Measurements from ENCODE around the gene HLA-DPA1. TPM values are rescaled to one million over a fixed set of nuclear protein-coding genes. Genes with fewer than 3 reads are reported as not detected.

The HLA-DPA1 gene
- total and polyA plus RNA-seq, 2 experiments from 2014 or later, result 2.5 to 4.2 TPM

DNA sequence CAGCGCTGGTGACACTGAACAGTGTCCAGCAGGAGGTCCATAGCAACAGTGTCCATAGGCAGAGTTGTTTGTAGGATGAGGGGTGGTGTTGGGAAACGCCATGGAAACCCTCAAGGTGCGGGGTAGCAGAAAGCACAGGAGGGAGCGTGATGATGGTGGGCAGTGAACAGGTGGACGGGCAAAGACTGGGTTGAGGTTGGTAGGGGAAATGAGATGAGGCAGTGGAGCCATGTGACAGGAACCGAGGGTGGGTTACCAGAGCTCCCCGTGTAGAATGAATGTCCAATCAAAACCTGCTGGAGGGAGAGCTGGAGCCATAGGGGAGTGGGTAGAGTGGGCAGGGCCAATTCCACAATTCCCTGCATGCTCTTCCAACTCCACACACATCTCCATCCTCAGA, 40.3 kb upstream of the HLA-DPA1 start:
- H3K9ac ChIP-seq, result no peak overlapping the region
- in situ Hi-C loops (cut with MboI), result no loop called here
- no peaks in the 10 kb centered on the region for H3K9me2 ChIP-seq (ENCODE audit: insufficient read depth)
- no peaks in the 10 kb centered on the region for H3K36me3 ChIP-seq (ENCODE audit: low read depth)
- no peak overlapping the region for H3K4me2 ChIP-seq (ENCODE audit: unreplicated experiment)
- no peak overlapping the region for H3K4me3 ChIP-seq
- no peaks in the 10 kb centered on the region for H3K4me1 ChIP-seq (ENCODE audit: insufficient read depth)
- H3F3A ChIP-seq (ENCODE audit: insufficient read depth), result no peaks in the 10 kb centered on the region
- no peak for DNase-seq
- H3K27me3 ChIP-seq (replicated peaks; ENCODE audit: insufficient read depth), result peaks cover 71% of the 10 kb centered on the region
- no peak overlapping the region for H2AFZ ChIP-seq
- no peaks in the 10 kb centered on the region for H3K9me3 ChIP-seq (ENCODE audit: low read depth)
- TF ChIP-seq EZH2 (IDR thresholded peaks at IDR 0.05; ENCODE audit: insufficient read depth, poor library complexity, severe bottlenecking), result no peak
- TF ChIP-seq EZH2phosphoT487 (IDR thresholded peaks at IDR 0.05; ENCODE audit: insufficient read depth, low read depth), result no peak
- no peak overlapping the region for H3K27ac ChIP-seq
- H3K79me2 ChIP-seq (ENCODE audit: insufficient read depth), result no peaks in the 10 kb centered on the region
- WGBS, 2 experiments (ENCODE audit: low coverage in 1 of 2, low lambda C conversion rate in 2 of 2, missing lambda C conversion rate in 2 of 2), result 39 to 41% methylated on average over 7 of the region's 7 CpGs
- no peaks in the 10 kb centered on the region for H4K20me1 ChIP-seq (ENCODE audit: insufficient read depth)

DNA sequence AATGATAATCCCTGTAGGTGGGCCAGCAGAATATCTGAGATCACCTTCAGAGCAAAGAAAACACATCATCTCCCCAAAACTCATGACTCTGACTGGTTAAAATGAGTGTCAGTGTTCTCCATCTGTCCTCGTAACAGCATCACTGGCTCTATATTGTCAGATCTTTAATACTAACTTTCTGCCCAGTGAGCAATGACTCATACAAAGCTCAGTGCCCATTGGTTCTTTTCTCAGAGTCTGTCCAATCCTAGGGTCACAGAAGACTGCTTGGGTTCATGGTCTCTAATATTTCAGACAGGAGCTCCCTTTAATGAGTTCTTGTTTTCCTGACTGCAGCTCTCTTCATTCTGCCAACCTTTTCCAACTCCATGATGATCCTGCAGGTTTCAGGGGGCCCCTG, 38.7 kb upstream of the HLA-DPA1 start:
- H3K4me2 ChIP-seq (ENCODE audit: unreplicated experiment), result no peak overlapping the region
- H3K27me3 ChIP-seq (replicated peaks; ENCODE audit: insufficient read depth), result peaks cover 76% of the 10 kb centered on the region
- in situ Hi-C loops (cut with MboI), result no loop called here
- TF ChIP-seq EZH2phosphoT487 (IDR thresholded peaks at IDR 0.05; ENCODE audit: insufficient read depth, low read depth) (no peak), EZH2 (IDR thresholded peaks at IDR 0.05; ENCODE audit: insufficient read depth, poor library complexity, severe bottlenecking) (no peak)
- H4K20me1 ChIP-seq (ENCODE audit: insufficient read depth), result no peaks in the 10 kb centered on the region
- H3K27ac ChIP-seq, result no peak overlapping the region
- H3K9me3 ChIP-seq (ENCODE audit: low read depth), result no peaks in the 10 kb centered on the region
- no peaks in the 10 kb centered on the region for H3K36me3 ChIP-seq (ENCODE audit: low read depth)
- H3K9me2 ChIP-seq (ENCODE audit: insufficient read depth), result no peaks in the 10 kb centered on the region
- DNase-seq, result peak; percentile 74
- H3K4me3 ChIP-seq, result no peak overlapping the region
- no peaks in the 10 kb centered on the region for H3K4me1 ChIP-seq (ENCODE audit: insufficient read depth)
- H3F3A ChIP-seq (ENCODE audit: insufficient read depth), result no peaks in the 10 kb centered on the region
- H3K79me2 ChIP-seq (ENCODE audit: insufficient read depth), result no peaks in the 10 kb centered on the region
- no peak overlapping the region for H3K9ac ChIP-seq
- WGBS, 2 experiments (ENCODE audit: low coverage in 1 of 2, low lambda C conversion rate in 2 of 2, missing lambda C conversion rate in 2 of 2), result 7 to 14% methylated on average over 1 of the region's 1 CpG
- no peak overlapping the region for H2AFZ ChIP-seq

DNA sequence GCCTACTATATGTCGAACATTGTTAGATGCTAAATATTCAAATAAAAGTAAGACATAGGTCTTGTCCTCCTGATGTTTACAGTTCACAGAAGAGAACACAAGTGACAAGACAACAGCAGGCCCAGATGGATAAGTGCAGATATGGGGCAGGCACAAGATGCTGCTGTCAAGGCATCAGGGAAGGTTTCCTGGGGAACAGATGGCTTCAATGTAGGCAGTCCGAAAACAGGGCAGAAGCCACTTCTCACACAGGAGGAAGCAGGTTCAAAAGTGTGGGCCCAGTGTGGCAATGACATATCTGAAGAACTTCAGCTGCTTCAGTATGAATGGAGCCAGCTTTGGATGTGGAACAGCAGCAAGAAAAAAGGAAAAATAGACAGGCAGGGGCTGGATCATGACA, 34.9 kb upstream of the HLA-DPA1 start:
- Histone ChIP-seq H4K20me1 (ENCODE audit: insufficient read depth) (no peaks in the 10 kb centered on the region), H3K4me2 (ENCODE audit: unreplicated experiment) (no peak overlapping the region), H3K9me3 (ENCODE audit: low read depth) (no peaks in the 10 kb centered on the region), H3F3A (ENCODE audit: insufficient read depth) (no peaks in the 10 kb centered on the region), H3K4me3 (no peak overlapping the region), H3K79me2 (ENCODE audit: insufficient read depth) (no peaks in the 10 kb centered on the region), H3K27ac (no peak overlapping the region), H3K27me3 (replicated peaks; ENCODE audit: insufficient read depth) (peaks cover 52% of the 10 kb centered on the region), H3K9me2 (ENCODE audit: insufficient read depth) (no peaks in the 10 kb centered on the region), H2AFZ (no peak overlapping the region), H3K9ac (no peak overlapping the region), H3K36me3 (ENCODE audit: low read depth) (no peaks in the 10 kb centered on the region), H3K4me1 (ENCODE audit: insufficient read depth) (no peaks in the 10 kb centered on the region)
- no peak for DNase-seq
- no peak for TF ChIP-seq EZH2phosphoT487 (IDR thresholded peaks at IDR 0.05; ENCODE audit: insufficient read depth, low read depth)
- TF ChIP-seq EZH2 (IDR thresholded peaks at IDR 0.05; ENCODE audit: insufficient read depth, poor library complexity, severe bottlenecking), result no peak
- 9 to 15% methylated on average over 2 of the region's 2 CpGs for WGBS, 2 experiments (ENCODE audit: low coverage in 1 of 2, low lambda C conversion rate in 2 of 2, missing lambda C conversion rate in 2 of 2)
- in situ Hi-C loops (cut with MboI), result no loop called here

DNA sequence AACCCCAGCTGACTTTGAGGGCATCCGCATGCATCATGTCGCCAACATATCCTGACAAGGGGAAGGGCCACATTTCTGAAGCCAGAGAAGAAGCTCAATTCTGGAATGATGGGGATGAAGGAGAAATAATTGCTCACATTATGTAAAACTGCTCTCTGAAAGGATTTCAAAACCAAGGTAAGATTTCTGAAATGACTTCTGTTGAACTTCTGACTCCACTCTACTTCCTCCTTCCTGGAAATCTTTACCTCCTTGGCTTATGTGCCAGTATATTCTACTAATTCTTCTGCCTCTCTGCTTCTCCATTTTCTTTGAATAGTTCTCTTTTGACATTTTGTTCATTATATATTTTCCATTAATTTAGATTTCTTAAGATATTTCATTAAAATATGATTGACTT, 34.2 kb upstream of the HLA-DPA1 start:
- DNase-seq, result no peak
- Histone ChIP-seq H2AFZ (no peak overlapping the region), H3K9me2 (ENCODE audit: insufficient read depth) (no peaks in the 10 kb centered on the region), H3K9ac (no peak overlapping the region), H3K27ac (no peak overlapping the region), H4K20me1 (ENCODE audit: insufficient read depth) (no peaks in the 10 kb centered on the region), H3K9me3 (ENCODE audit: low read depth) (no peaks in the 10 kb centered on the region), H3K27me3 (replicated peaks; ENCODE audit: insufficient read depth) (peaks cover 50% of the 10 kb centered on the region), H3K4me2 (ENCODE audit: unreplicated experiment) (no peak overlapping the region), H3K4me1 (ENCODE audit: insufficient read depth) (no peaks in the 10 kb centered on the region), H3K79me2 (ENCODE audit: insufficient read depth) (no peaks in the 10 kb centered on the region), H3F3A (ENCODE audit: insufficient read depth) (no peaks in the 10 kb centered on the region), H3K36me3 (ENCODE audit: low read depth) (no peaks in the 10 kb centered on the region), H3K4me3 (no peak overlapping the region)
- in situ Hi-C loops (cut with MboI), result no loop called here
- WGBS, 2 experiments (ENCODE audit: low coverage in 1 of 2, low lambda C conversion rate in 2 of 2, missing lambda C conversion rate in 2 of 2), result 52 to 64% methylated on average over 2 of the region's 2 CpGs
- no peak for TF ChIP-seq EZH2phosphoT487 (IDR thresholded peaks at IDR 0.05; ENCODE audit: insufficient read depth, low read depth)
- TF ChIP-seq EZH2 (IDR thresholded peaks at IDR 0.05; ENCODE audit: insufficient read depth, poor library complexity, severe bottlenecking), result no peak
